Omental fat pad (tissue), 4 donors: ENCODE measurements around the gene ANKS1B. TPM values are rescaled to one million over a fixed set of nuclear protein-coding genes. Genes with fewer than 3 reads are reported as not detected.

ENCODE experiments used
- ATAC-seq: fragments of 150-250 bp; one replicate; pipeline ENCODE4 v1.9.1; 2016; ENCODE audit warnings: mild to moderate bottlenecking, moderate library complexity; ENCODE audit not compliant: low FRiP score
- DNase-seq: peaks from one replicate; pipeline ENCODE4 v3.0.0-alpha.2; 2019; ENCODE audit warnings: low spot score
- CTCF ChIP-seq, 3 donors: fragments of 450-650 bp; IDR thresholded peaks; one replicate each; pipeline ENCODE4 v1.5.1; 2016 to 2017; ENCODE audit warnings: antibody characterized with exemption in 3 of 3, mild to moderate bottlenecking in 3 of 3, moderate library complexity in 2 of 3
- total RNA-seq, 4 donors: library from RNA; depleted of rRNA; stranded (reverse); fragments of >200 nt; gene quantifications; one replicate each; pipeline ENCODE4 v1.1.0, GENCODE V29; 2016

Gene ANKS1B
- total RNA-seq, 4 donors from 2014 or later: 5.5 to 26.4 (median 7.6) TPM

- ATAC-seq (no peak), DNase-seq (no peak)
- TF ChIP-seq CTCF (IDR thresholded peaks at IDR 0.05): no peak
These were observed 887.6 kb downstream of the ANKS1B start for GRCh38 chr12:99097171-99097570.

- ATAC-seq (no peak), DNase-seq (no peak)
- no peak for TF ChIP-seq CTCF (IDR thresholded peaks at IDR 0.05)
These were observed 891.6 kb downstream of the ANKS1B start for GRCh38 chr12:99093166-99093565.

GRCh38 chr12:99092100-99092851, 892.5 kb downstream of the ANKS1B start:
- ATAC-seq: no peak
- TF ChIP-seq CTCF (IDR thresholded peaks at IDR 0.05): no peak
- no peak for DNase-seq

- TF ChIP-seq CTCF (IDR thresholded peaks at IDR 0.05): no peak
- no peak for ATAC-seq
- DNase-seq: no peak
These were observed 897.5 kb downstream of the ANKS1B start for GRCh38 chr12:99087278-99087677.

GRCh38 chr12:99079811-99080210, 904.9 kb downstream of the ANKS1B start:
- no peak for DNase-seq
- no peak for TF ChIP-seq CTCF (IDR thresholded peaks at IDR 0.05)
- no peak for ATAC-seq

- DNase-seq (no peak), ATAC-seq (no peak)
- TF ChIP-seq CTCF (IDR thresholded peaks at IDR 0.05): no peak
These were observed 915.6 kb downstream of the ANKS1B start for GRCh38 chr12:99068993-99069747.
